K562 (cell line): ENCODE data around the gene IGSF3.

Source experiments
- CBX8 ChIP-seq: fragments of 200-600 bp; sonication (generic); IDR thresholded peaks from 2 replicates; pipeline ENCODE4 v1.6.1; 2012; ENCODE audit warnings: borderline replicate concordance, mixed run types, low read depth, mild to moderate bottlenecking, moderate library complexity, mixed read lengths, low read length, control low read depth, inconsistent platforms; ENCODE audit not compliant: poor library complexity, severe bottlenecking; ENCODE audit errors: extremely low read depth
- CTCF ChIP-seq, 3 experiments: IDR thresholded peaks in 2 of 3; conservative IDR thresholded peaks in 1 of 3; 2 replicates each; pipeline ENCODE4 v1.5.1; 2011 to 2012; ENCODE audit warnings: low read length in 3 of 3, mild to moderate bottlenecking in 3 of 3, control low read depth in 2 of 3, improper control_type of control experiment in 1 of 3, inconsistent platforms in 1 of 3, low read depth in 1 of 3, mixed read lengths in 1 of 3, moderate library complexity in 1 of 3; ENCODE audit not compliant: insufficient read depth in 2 of 3
- HINFP ChIP-seq: fragments of 450-650 bp; conservative IDR thresholded peaks from 2 replicates; pipeline ENCODE4 v1.6.1; 2016; ENCODE audit warnings: missing genetic modification characterization, low read depth, mild to moderate bottlenecking, control low read depth, missing compliant biosample characterization
- SAFB2 ChIP-seq: fragments of 200-400 bp; formaldehyde crosslinking; IDR thresholded peaks from 2 replicates; pipeline ENCODE4 v1.6.1; 2018; ENCODE audit warnings: borderline replicate concordance, low read length, low read depth, moderate library complexity; ENCODE audit not compliant: severe bottlenecking
- ZBTB33 ChIP-seq: sonication (generic); formaldehyde crosslinking; IDR thresholded peaks from 2 replicates; pipeline ENCODE4 v1.8.1; 2023; ENCODE audit warnings: mild to moderate bottlenecking, missing genetic modification reagents
- ZNF175 ChIP-seq: fragments of 200-800 bp; sonication (Bioruptor generic); IDR thresholded peaks from 2 replicates; pipeline ENCODE4 v1.6.1; 2016; ENCODE audit warnings: low read depth, mild to moderate bottlenecking, missing genetic modification characterization, missing compliant biosample characterization

- TF ChIP-seq CBX8 (no peak), CTCF (IDR thresholded peaks at IDR 0.05 in 2 of 3, conservative IDR thresholded peaks at IDR 0.05 in 1 of 3; ENCODE audit: insufficient read depth in 2 of 3, low read depth in 1 of 3, low read length in 3 of 3) (no peak), ZNF175 (CRISPR knock-in tag) (no peak), HINFP (tag) (no peak), ZBTB33 (CRISPR knock-in tag) (no peak), SAFB2 (no peak)
Measured at GRCh38 chr1:116528329-116529083, 139.0 kb downstream of the IGSF3 start.
